ENCODE data around the gene P2RY14.
A peak's percentile ranks its signal among the peaks of the same experiment; 100 is the strongest.

P2RY14 gene

GRCh38 chr3:151195826-151196225, 82.5 kb downstream of the P2RY14 start:
- H2BK15ac ChIP-seq (ENCODE audit: low read depth, poor library complexity, severe bottlenecking), result no peak overlapping the region
- H3K4me3 ChIP-seq (ENCODE audit: insufficient read depth in 1 of 2, low read depth in 1 of 2, low read length in 2 of 2), result no peak overlapping the region
- H3K23ac ChIP-seq (ENCODE audit: low read length in 2 of 2), result no peak overlapping the region
- H3K27me3 ChIP-seq (ENCODE audit: control insufficient read depth in 1 of 2, insufficient read depth in 1 of 2, low read length in 2 of 2), result no peaks in the 10 kb centered on the region
- H3K36me3 ChIP-seq (ENCODE audit: control insufficient read depth in 1 of 2, insufficient read depth in 2 of 2, low read depth in 1 of 2, low read length in 2 of 2), result no peaks in the 10 kb centered on the region
- no peak overlapping the region for H4K91ac ChIP-seq (ENCODE audit: low read length)
- no CpG with 5 or more reads among the region's 1 CpG for WGBS
- H3K4me1 ChIP-seq (ENCODE audit: control insufficient read depth, insufficient read depth, low read depth, low read length), result peaks cover 6% of the 10 kb centered on the region
- H2BK120ac ChIP-seq (ENCODE audit: low read depth, low read length), result no peak overlapping the region
- H2BK5ac ChIP-seq (ENCODE audit: low read depth, low read length, poor library complexity, severe bottlenecking), result no peak overlapping the region
- H3K14ac ChIP-seq (ENCODE audit: low read length in 2 of 2), result no peak overlapping the region
- no peak overlapping the region for H3K18ac ChIP-seq (ENCODE audit: low read depth in 1 of 2, low read length in 2 of 2)
- H3K27ac ChIP-seq (ENCODE audit: low read length, poor library complexity, severe bottlenecking), result no peak overlapping the region
- no peak overlapping the region for H3K4ac ChIP-seq (ENCODE audit: low read depth in 1 of 2, low read length in 2 of 2)
- no peaks in the 10 kb centered on the region for H3K9me3 ChIP-seq (ENCODE audit: control insufficient read depth, low read length)
- H4K8ac ChIP-seq (ENCODE audit: low read length), result no peak overlapping the region
- no peak overlapping the region for H3K9ac ChIP-seq (ENCODE audit: low read length)
- H2AFZ ChIP-seq (ENCODE audit: low read depth, low read length), result no peak overlapping the region
- H3K4me2 ChIP-seq (ENCODE audit: low read length, poor library complexity, severe bottlenecking), result no peak overlapping the region
- H2AK5ac ChIP-seq (ENCODE audit: low read length, severe bottlenecking), result no peak overlapping the region
- H3K79me1 ChIP-seq (replicated peaks; ENCODE audit: low read length, poor library complexity, severe bottlenecking), result no peaks in the 10 kb centered on the region
- DNase-seq, result no peak
- H2BK12ac ChIP-seq (ENCODE audit: low read length in 2 of 2), result no peak overlapping the region

- Histone ChIP-seq H3K23ac (ENCODE audit: low read length in 2 of 2) (no peak overlapping the region), H3K27me3 (ENCODE audit: control insufficient read depth in 1 of 2, insufficient read depth in 1 of 2, low read length in 2 of 2) (no peaks in the 10 kb centered on the region), H3K4me1 (ENCODE audit: control insufficient read depth, insufficient read depth, low read depth, low read length) (peaks cover 4% of the 10 kb centered on the region), H3K27ac (ENCODE audit: low read length, poor library complexity, severe bottlenecking) (no peak overlapping the region), H2BK5ac (ENCODE audit: low read depth, low read length, poor library complexity, severe bottlenecking) (no peak overlapping the region), H3K36me3 (ENCODE audit: control insufficient read depth in 1 of 2, insufficient read depth in 2 of 2, low read depth in 1 of 2, low read length in 2 of 2) (no peaks in the 10 kb centered on the region), H2BK15ac (ENCODE audit: low read depth, poor library complexity, severe bottlenecking) (no peak overlapping the region), H2BK120ac (ENCODE audit: low read depth, low read length) (no peak overlapping the region), H4K91ac (ENCODE audit: low read length) (no peak overlapping the region), H4K8ac (ENCODE audit: low read length) (no peak overlapping the region), H3K4ac (ENCODE audit: low read depth in 1 of 2, low read length in 2 of 2) (peak overlapping the region in 1 of 2 experiments; percentile 16), H2BK12ac (ENCODE audit: low read length in 2 of 2) (no peak overlapping the region), H2AK5ac (ENCODE audit: low read length, severe bottlenecking) (no peak overlapping the region), H3K79me1 (replicated peaks; ENCODE audit: low read length, poor library complexity, severe bottlenecking) (no peaks in the 10 kb centered on the region), H3K9me3 (ENCODE audit: control insufficient read depth, low read length) (no peaks in the 10 kb centered on the region), H2AFZ (ENCODE audit: low read depth, low read length) (no peak overlapping the region), H3K14ac (ENCODE audit: low read length in 2 of 2) (no peak overlapping the region), H3K9ac (ENCODE audit: low read length) (no peak overlapping the region), H3K4me3 (ENCODE audit: insufficient read depth in 1 of 2, low read depth in 1 of 2, low read length in 2 of 2) (no peak overlapping the region), H3K4me2 (ENCODE audit: low read length, poor library complexity, severe bottlenecking) (no peak overlapping the region), H3K18ac (ENCODE audit: low read depth in 1 of 2, low read length in 2 of 2) (no peak overlapping the region)
- no peak for DNase-seq
- 98% methylated on average over 4 of the region's 6 CpGs for WGBS
Measured at GRCh38 chr3:151192545-151192944, 85.8 kb downstream of the P2RY14 start.

GRCh38 chr3:151191095-151191494, 87.2 kb downstream of the P2RY14 start:
- Histone ChIP-seq H3K27me3 (ENCODE audit: control insufficient read depth in 1 of 2, insufficient read depth in 1 of 2, low read length in 2 of 2) (no peaks in the 10 kb centered on the region), H3K4me3 (ENCODE audit: insufficient read depth in 1 of 2, low read depth in 1 of 2, low read length in 2 of 2) (no peak overlapping the region), H2AFZ (ENCODE audit: low read depth, low read length) (no peak overlapping the region), H3K23ac (ENCODE audit: low read length in 2 of 2) (no peak overlapping the region), H3K4me2 (ENCODE audit: low read length, poor library complexity, severe bottlenecking) (no peak overlapping the region), H3K79me1 (replicated peaks; ENCODE audit: low read length, poor library complexity, severe bottlenecking) (no peaks in the 10 kb centered on the region), H2BK120ac (ENCODE audit: low read depth, low read length) (no peak overlapping the region), H3K9ac (ENCODE audit: low read length) (no peak overlapping the region), H4K91ac (ENCODE audit: low read length) (no peak overlapping the region), H2AK5ac (ENCODE audit: low read length, severe bottlenecking) (no peak overlapping the region), H2BK12ac (ENCODE audit: low read length in 2 of 2) (no peak overlapping the region), H3K18ac (ENCODE audit: low read depth in 1 of 2, low read length in 2 of 2) (no peak overlapping the region), H3K4ac (ENCODE audit: low read depth in 1 of 2, low read length in 2 of 2) (no peak overlapping the region), H3K27ac (ENCODE audit: low read length, poor library complexity, severe bottlenecking) (no peak overlapping the region), H3K14ac (ENCODE audit: low read length in 2 of 2) (no peak overlapping the region), H4K8ac (ENCODE audit: low read length) (no peak overlapping the region), H3K36me3 (ENCODE audit: control insufficient read depth in 1 of 2, insufficient read depth in 2 of 2, low read depth in 1 of 2, low read length in 2 of 2) (no peaks in the 10 kb centered on the region), H2BK5ac (ENCODE audit: low read depth, low read length, poor library complexity, severe bottlenecking) (no peak overlapping the region), H2BK15ac (ENCODE audit: low read depth, poor library complexity, severe bottlenecking) (no peak overlapping the region), H3K9me3 (ENCODE audit: control insufficient read depth, low read length) (no peaks in the 10 kb centered on the region), H3K4me1 (ENCODE audit: control insufficient read depth, insufficient read depth, low read depth, low read length) (no peaks in the 10 kb centered on the region)
- no peak for DNase-seq
- no CpG with 5 or more reads among the region's 1 CpG for WGBS

- H3K79me1 ChIP-seq (replicated peaks; ENCODE audit: low read length, poor library complexity, severe bottlenecking), result no peaks in the 10 kb centered on the region
- no peaks in the 10 kb centered on the region for H3K36me3 ChIP-seq (ENCODE audit: control insufficient read depth in 1 of 2, insufficient read depth in 2 of 2, low read depth in 1 of 2, low read length in 2 of 2)
- no peaks in the 10 kb centered on the region for H3K4me1 ChIP-seq (ENCODE audit: control insufficient read depth, insufficient read depth, low read depth, low read length)
- no peaks in the 10 kb centered on the region for H3K9me3 ChIP-seq (ENCODE audit: control insufficient read depth, low read length)
- peak; percentile 10 for DNase-seq
- H3K9ac ChIP-seq (ENCODE audit: low read length), result no peak overlapping the region
- H3K4me3 ChIP-seq (ENCODE audit: insufficient read depth in 1 of 2, low read depth in 1 of 2, low read length in 2 of 2), result no peak overlapping the region
- no peak overlapping the region for H4K91ac ChIP-seq (ENCODE audit: low read length)
- no peak overlapping the region for H2BK15ac ChIP-seq (ENCODE audit: low read depth, poor library complexity, severe bottlenecking)
- no peak overlapping the region for H3K27ac ChIP-seq (ENCODE audit: low read length, poor library complexity, severe bottlenecking)
- no peak overlapping the region for H2AFZ ChIP-seq (ENCODE audit: low read depth, low read length)
- H2BK120ac ChIP-seq (ENCODE audit: low read depth, low read length), result no peak overlapping the region
- 60% methylated on average over 4 of the region's 5 CpGs for WGBS
- H3K4ac ChIP-seq (ENCODE audit: low read depth in 1 of 2, low read length in 2 of 2), result no peak overlapping the region
- no peak overlapping the region for H2BK5ac ChIP-seq (ENCODE audit: low read depth, low read length, poor library complexity, severe bottlenecking)
- no peak overlapping the region for H3K23ac ChIP-seq (ENCODE audit: low read length in 2 of 2)
- H2BK12ac ChIP-seq (ENCODE audit: low read length in 2 of 2), result no peak overlapping the region
- H2AK5ac ChIP-seq (ENCODE audit: low read length, severe bottlenecking), result no peak overlapping the region
- no peak overlapping the region for H4K8ac ChIP-seq (ENCODE audit: low read length)
- no peak overlapping the region for H3K18ac ChIP-seq (ENCODE audit: low read depth in 1 of 2, low read length in 2 of 2)
- H3K27me3 ChIP-seq (ENCODE audit: control insufficient read depth in 1 of 2, insufficient read depth in 1 of 2, low read length in 2 of 2), result no peaks in the 10 kb centered on the region
- H3K14ac ChIP-seq (ENCODE audit: low read length in 2 of 2), result no peak overlapping the region
- H3K4me2 ChIP-seq (ENCODE audit: low read length, poor library complexity, severe bottlenecking), result no peak overlapping the region
Measured at GRCh38 chr3:151183265-151183671, 95.1 kb downstream of the P2RY14 start.
